GM19463 (cell line): Measurements from ENCODE around the gene IFT80.

Experiments used
- ATAC-seq: cut with Tn5 transposase; IDR thresholded peaks from one replicate; pipeline ENCODE4 v1.9.1; 2021; ENCODE audit warnings: mild to moderate bottlenecking, moderate library complexity; ENCODE audit not compliant: unreplicated experiment

The IFT80 gene

DNA sequence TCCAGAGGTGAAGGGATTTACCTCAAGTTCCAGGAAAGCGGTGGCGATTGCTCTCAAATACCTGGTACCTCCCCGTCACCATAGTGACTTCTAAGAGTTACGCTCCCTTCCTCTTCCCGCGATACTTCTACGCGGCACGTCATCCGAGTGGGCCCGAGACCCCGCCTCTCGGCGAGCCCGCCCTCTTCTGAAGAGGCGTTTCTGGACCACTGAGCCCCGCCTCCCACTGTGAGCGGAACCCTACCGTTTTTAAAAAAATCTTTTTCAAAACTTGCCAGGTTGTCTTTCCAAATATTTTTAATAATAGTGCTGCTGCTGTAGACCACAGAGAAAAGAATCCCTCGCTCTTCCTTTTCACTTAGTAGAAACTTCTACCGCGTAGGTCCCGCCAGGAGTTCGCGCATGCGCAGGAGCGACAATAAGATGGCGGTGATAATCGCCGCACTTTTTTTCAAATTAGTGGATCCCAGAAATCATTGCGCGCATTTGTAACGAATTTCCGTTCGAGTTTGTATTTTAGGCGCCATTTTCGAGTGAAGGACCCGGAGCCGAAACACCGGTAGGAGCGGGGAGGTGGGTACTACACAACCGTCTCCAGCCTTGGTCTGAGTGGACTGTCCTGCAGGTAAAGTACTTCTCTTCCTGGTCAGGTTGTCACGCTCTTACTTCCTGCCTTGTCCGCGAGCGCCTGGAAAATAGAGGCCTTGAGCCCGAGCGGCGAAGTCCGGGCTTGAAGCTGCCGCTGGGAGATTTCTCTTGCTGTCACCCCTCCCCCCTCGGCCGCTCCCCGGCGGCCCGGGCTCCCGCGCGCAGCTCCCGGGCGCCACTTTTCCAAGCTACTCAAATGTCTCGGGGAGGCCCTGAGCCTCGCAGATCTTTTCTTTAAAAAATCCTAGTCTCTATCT, at the start of gene IFT80, which contains the start of gene SMC4:
Gene IFT80 (minus strand): TSS at position 101 of the 905 bp plus-strand sequence. CDS start 14,625 bp downstream, outside the sequence.
Gene SMC4 (plus strand): TSS at position 526 of the 905 bp plus-strand sequence. CDS start 1,177 bp downstream, outside the sequence.
- peak; percentile 94 for ATAC-seq

DNA sequence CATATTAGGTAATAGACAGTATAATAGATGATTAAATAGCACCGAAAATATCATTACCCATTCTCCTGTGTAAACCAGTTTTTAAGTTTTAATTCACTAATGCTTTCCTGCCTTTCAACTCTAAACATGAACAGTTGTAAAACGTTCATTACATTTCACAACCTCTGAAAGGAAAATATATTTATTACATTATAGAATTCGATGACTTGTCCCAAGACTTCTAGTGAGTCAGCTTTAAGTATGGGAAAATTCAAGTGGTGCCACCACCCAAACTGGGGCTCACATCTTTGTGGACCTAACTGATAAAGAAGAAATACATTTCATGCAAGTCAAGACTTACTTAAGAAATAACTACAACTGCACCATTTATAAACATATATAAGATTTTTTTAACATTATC, 48.5 kb upstream of the IFT80 start:
- ATAC-seq: no peak

DNA sequence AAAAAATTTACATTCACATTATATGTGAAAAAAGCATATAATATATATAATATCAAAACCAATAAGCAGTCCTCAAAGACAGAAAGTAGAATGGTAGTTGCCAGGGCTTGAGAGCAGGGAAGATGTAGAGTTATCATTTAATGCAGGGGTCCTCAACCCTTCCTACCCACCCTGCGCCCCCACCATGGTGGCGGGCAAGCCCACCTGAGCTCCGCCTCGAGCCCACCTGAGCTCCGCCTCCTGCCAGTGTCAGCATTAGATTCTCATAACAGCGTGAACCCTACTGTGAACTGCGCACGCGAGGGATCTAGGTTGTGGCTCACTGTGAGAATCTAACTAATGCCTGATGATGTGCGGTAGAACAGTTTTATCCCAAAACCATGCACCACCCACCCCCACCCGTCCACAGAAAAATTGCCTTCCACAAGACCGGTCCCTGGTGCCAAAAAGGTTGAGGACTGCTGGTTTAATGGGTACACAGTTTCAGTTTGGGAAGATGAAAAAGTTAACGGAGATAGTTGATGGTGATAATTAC, 47.6 kb upstream of the IFT80 start:
- no peak for ATAC-seq

DNA sequence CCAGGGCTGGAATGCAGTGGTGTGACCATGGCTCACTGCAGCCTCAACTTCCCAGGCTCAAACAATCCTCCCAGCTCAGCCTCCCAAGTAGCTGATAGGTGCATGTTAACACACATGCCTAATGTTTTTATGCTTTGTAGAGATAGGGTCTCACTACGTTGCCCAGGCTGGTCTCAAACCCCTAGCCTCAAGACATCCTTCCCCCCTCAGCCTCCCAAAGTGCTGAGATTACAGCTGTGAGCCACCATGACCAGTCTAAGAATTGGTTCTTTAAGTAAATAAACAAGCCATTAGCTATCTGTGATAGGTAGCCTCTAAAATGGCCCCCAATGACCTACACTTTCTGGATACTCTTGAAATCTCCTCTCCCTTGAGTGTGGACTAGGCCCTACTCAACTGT, 46.8 kb upstream of the IFT80 start:
- ATAC-seq: no peak

- ATAC-seq: no peak
These were observed 45.4 kb upstream of the IFT80 start for GRCh38 chr3:160444411-160444810.

DNA sequence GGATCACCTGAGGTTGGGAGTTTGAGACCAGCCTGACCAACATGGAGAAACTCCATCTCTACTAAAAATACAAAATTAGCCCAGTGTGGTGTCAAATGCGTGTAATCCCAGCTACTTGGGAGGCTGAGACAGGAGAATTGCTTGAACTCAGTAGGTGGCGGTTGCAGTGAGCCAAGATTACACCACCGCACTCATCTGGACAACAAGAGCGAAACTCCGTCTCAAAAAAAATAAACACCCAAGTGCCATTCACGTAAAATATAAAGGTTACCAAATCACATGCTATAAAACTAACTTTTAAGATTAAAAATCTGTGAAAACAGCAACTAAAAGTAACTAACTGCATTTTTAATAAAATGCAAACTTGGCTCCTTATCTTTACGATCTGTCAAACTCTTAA, 41.7 kb upstream of the IFT80 start:
- ATAC-seq: no peak

DNA sequence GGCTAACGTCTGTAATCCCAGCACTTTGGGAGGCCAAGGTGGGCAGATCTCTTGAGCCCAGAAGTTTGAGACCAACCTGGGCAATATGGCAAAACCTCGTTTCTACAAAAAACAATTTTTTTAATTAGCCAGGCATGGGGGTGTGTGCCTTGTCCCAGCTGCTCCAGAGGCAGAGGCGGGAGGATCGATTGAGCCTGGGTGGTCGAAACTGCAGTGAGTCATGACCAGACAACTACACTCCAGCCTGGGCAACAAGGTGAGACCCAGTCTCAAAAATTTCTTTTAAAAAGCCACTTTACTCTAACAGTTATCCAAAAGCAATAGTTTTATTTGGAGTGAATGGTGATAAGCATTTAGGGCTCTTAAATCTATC, 38.0 kb upstream of the IFT80 start:
- ATAC-seq: no peak

GRCh38 chr3:160435747-160436146, 36.7 kb upstream of the IFT80 start:
- ATAC-seq: no peak

GRCh38 chr3:160435095-160435494, 36.1 kb upstream of the IFT80 start:
- ATAC-seq: no peak

- ATAC-seq: no peak
These were observed 35.0 kb upstream of the IFT80 start for GRCh38 chr3:160434071-160434470.

GRCh38 chr3:160427832-160428424, 28.9 kb upstream of the IFT80 start:
- ATAC-seq: no peak

DNA sequence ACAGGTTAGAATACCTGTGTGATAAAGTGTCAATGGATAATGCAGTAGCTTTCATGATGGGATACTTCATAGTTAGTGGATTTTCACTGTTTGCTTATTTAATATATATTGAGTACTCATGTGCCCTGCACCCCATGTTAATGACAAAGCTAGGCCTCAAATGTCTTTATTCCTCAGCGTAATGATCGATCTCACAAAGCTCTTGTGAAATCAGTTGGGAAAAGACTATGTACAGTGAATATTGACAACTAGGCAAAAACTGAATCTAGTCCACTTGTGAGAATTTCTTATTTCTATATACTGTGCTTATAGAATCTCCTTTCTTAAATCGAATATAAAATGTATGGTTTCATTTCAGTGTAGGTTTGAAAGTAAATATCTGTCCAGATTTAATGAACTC, 18.3 kb upstream of the IFT80 start:
- ATAC-seq: no peak

DNA sequence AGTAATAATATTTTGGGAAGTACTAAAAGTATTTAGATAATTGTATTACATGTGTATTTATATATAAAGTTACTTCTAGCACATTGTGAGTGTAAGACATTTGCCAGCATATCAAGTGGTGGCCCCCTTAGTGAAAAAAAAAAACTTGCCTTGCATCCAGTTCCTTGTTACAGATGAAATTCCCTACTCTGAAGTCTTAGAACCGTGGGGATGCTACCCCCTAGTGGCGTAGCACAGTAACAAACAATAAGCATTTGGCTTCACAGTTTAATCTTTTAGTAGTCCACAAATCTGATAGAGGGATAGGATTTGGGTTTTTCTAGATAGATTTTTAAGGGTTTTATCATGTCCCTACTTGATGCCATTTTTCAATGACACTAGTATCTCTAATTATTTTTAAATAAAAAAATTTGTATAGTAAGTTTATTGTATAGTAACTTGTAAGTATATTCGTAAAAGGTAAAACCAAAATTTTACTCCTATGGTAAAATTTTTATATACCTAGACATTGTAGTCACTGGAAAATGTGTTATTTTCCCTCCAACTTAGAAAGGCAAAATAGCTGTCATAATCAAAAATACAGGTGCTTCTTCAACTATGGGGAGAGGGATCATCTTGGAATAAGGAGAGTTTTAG, 14.7 kb upstream of the IFT80 start:
- peak; percentile 76 for ATAC-seq

DNA sequence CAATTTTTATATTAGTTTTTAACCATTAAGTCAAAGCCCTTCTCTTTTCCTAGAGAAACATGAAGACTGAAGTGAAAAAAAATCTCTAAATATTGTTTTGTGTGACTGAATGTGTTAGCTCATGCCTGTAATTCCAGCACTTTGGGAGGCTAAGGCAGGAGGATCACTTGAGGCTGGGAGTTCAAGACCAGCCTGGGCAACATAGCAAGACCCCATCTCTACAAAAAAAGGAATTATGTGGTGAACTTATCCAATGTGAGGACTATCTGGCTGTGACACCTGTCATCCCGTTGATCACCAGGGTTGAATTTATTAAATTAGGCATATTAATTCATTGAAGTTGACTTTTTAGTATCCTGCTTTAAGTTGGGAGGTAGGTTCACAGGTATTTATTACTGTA, 13.5 kb upstream of the IFT80 start:
- no peak for ATAC-seq

- no peak for ATAC-seq
These were observed 11.0 kb upstream of the IFT80 start for GRCh38 chr3:160409812-160410610.

DNA sequence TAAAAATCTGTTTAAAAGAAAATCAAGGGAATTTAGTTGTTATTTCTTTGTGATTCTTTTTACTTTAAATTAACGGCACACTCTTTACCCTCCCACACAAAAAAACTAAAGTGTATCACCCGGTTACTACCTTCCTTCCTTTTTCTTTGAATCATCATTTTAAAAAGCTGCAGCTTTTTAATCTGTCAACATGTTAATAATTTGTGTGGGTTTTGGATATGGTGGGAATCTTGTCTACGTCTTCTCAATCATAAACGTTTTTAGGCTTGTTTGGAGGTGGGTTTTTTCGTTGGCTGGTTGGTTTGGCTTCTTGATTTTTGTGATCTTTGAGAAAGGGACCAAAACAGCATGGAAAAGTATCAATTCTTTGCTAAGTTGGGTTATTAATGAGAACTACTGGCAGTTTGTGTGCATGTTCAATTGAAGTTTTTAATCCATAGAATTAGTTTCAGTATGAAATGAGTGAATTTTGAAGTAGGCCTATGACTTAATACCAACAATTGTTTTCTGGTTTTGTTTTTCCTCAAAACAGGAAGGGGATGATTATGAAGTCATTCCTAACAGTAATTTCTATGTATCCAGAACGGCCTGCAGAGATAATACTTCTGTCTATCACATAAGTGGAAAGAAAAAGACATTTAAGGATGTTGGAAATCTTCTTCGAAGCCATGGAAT, 4.9 kb upstream of the IFT80 start:
- ATAC-seq: no peak

DNA sequence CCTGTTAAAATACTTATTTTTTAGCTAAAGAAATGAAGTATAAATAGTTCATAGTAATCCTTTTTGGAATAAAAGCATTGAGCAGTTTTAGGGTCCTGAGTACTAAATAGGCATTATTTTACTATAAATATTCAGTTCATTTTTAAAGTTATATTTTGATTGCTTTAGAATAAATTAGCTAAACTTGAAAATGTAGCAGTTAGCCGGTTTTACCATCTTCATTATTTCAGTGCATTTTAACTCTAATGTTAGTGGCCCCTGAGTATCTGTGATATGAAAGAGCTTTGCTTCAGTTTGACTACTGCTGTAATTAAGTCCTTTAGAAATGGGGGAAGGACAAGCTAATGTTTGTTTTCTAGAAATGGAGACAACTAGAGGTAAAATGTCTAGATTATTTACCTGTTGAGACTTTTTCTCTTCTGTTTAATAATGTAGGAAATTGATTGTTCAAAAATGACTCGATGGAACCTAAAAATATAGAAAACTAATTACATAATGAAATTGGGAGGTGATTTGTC, 4.1 kb upstream of the IFT80 start:
- ATAC-seq: no peak

- no peak for ATAC-seq
These were observed 3.4 kb upstream of the IFT80 start for GRCh38 chr3:160402221-160403027.
